ENCODE data around the gene TXLNB. TPM values are rescaled to one million over a fixed set of nuclear protein-coding genes. Genes with fewer than 3 reads are reported as not detected.

TXLNB gene
- total and polyA plus RNA-seq, 2 of the 13 experiments (the other 11 are each of a cell fraction or from before 2014, with no cell fraction given) = not detected

DNA sequence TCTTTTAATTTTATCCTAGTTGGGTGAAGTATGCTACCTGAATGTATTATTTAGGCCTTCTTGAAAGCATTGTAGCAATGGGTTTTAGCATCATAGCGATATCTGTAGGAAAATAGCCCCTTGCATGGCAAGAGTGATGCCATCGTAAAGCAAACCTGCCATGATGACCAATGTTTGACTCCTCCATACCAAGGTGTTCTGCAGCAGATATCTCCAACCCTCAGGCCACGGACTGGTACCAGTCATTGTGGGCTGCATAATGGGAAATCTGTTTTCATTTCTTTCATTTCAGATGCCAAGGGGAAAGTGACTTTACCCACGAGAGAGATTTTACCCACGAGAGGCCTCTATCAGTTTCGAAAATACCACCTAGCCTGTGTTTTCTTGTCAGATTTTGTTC, 6.2 kb downstream of the TXLNB start:
- H4K20me1 ChIP-seq (ENCODE audit: insufficient read depth, low read length) = no peaks in the 10 kb centered on the region
- TF ChIP-seq HOXA5 (CRISPR knock-in tag; IDR thresholded peaks at IDR 0.05) (no peak), CC2D1A (CRISPR knock-in tag; IDR thresholded peaks at IDR 0.05) (no peak), HNF4A (CRISPR knock-in tag; IDR thresholded peaks at IDR 0.05) (no peak), ZNF776 (CRISPR knock-in tag; IDR thresholded peaks at IDR 0.05) (no peak), TMF1 (CRISPR knock-in tag; IDR thresholded peaks at IDR 0.05; ENCODE audit: low read depth) (no peak), KDM6A (CRISPR knock-in tag; IDR thresholded peaks at IDR 0.05; ENCODE audit: low read depth) (no peak)
- TF ChIP-seq, protein P1, sequence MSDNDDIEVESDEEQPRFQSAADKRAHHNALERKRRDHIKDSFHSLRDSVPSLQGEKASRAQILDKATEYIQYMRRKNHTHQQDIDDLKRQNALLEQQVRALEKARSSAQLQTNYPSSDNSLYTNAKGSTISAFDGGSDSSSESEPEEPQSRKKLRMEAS (IDR thresholded peaks at IDR 0.05) = no peak
- TF ChIP-seq, protein P2, sequence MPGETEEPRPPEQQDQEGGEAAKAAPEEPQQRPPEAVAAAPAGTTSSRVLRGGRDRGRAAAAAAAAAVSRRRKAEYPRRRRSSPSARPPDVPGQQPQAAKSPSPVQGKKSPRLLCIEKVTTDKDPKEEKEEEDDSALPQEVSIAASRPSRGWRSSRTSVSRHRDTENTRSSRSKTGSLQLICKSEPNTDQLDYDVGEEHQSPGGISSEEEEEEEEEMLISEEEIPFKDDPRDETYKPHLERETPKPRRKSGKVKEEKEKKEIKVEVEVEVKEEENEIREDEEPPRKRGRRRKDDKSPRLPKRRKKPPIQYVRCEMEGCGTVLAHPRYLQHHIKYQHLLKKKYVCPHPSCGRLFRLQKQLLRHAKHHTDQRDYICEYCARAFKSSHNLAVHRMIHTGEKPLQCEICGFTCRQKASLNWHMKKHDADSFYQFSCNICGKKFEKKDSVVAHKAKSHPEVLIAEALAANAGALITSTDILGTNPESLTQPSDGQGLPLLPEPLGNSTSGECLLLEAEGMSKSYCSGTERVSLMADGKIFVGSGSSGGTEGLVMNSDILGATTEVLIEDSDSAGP (CRISPR knock-in tag; IDR thresholded peaks at IDR 0.05; ENCODE audit: borderline replicate concordance) = no peak
- TF ChIP-seq, protein P3, sequence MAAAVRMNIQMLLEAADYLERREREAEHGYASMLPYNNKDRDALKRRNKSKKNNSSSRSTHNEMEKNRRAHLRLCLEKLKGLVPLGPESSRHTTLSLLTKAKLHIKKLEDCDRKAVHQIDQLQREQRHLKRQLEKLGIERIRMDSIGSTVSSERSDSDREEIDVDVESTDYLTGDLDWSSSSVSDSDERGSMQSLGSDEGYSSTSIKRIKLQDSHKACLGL (CRISPR knock-in tag; IDR thresholded peaks at IDR 0.05) = no peak
- TF ChIP-seq, protein P4, sequence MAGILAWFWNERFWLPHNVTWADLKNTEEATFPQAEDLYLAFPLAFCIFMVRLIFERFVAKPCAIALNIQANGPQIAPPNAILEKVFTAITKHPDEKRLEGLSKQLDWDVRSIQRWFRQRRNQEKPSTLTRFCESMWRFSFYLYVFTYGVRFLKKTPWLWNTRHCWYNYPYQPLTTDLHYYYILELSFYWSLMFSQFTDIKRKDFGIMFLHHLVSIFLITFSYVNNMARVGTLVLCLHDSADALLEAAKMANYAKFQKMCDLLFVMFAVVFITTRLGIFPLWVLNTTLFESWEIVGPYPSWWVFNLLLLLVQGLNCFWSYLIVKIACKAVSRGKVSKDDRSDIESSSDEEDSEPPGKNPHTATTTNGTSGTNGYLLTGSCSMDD (CRISPR knock-in tag; IDR thresholded peaks at IDR 0.05) = no peak
- H3K4me3 ChIP-seq (replicated peaks in 1 of 3; ENCODE audit: insufficient read depth in 1 of 3, low read depth in 2 of 3, low read length in 3 of 3) = no peak overlapping the region
- DNase-seq (ENCODE audit: low spot score) (no peak), FAIRE-seq (no peak), ATAC-seq (no peak)
- H3K36me3 ChIP-seq (replicated peaks in 1 of 2; ENCODE audit: control insufficient read depth in 1 of 2, insufficient read depth in 2 of 2, low read length in 2 of 2) = no peaks in the 10 kb centered on the region
- 0 out of 2 replicates have a peak, but pooled peaks cover 6% of the 10 kb centered on the region for H3K4me1 ChIP-seq (ENCODE audit: insufficient read depth, low read length)
- no TSS peak for BruUV-seq (replicated peaks)
- no peaks in the 10 kb centered on the region for H3K79me2 ChIP-seq (ENCODE audit: insufficient read depth, low read length)
- H2AFZ ChIP-seq (ENCODE audit: low read length) = no peak overlapping the region
- POLR2A ChIA-PET = no interaction called here
- CTCF ChIA-PET (ENCODE audit: low intra/inter-chr PET ratio, low total read pairs) = no interaction called here
- in situ Hi-C loops (cut with HindIII; ENCODE audit: extremely low pct_ligation_motif_present, low pct_unique_long_range_greater_than_20kb) (no loop called here), intact Hi-C loops (cut with micrococcal nuclease; ENCODE audit: unreplicated experiment) (no loop called here)
- no peak overlapping the region for H3K27ac ChIP-seq (ENCODE audit: extremely low read length, insufficient read depth, low read length)
- H3K9ac ChIP-seq (ENCODE audit: insufficient read depth, low read depth, low read length) = no peak overlapping the region
- H3K4me2 ChIP-seq (ENCODE audit: low read depth, low read length) = no peak overlapping the region
- H3K9me3 ChIP-seq (ENCODE audit: low read length) = no peaks in the 10 kb centered on the region
- WGBS (ENCODE audit: low lambda C conversion rate) = 3% methylated on average over 6 of the region's 6 CpGs
- H3K27me3 ChIP-seq (ENCODE audit: control insufficient read depth in 1 of 2, insufficient read depth in 2 of 2, low read length in 2 of 2) = peaks cover 0 to 5% of the 10 kb centered on the region in 2 experiments; a peak in 2 of 5 replicates

Measured in HepG2 (cell line).